HFFc6 (cell line): ENCODE measurements around the gene KRTAP5-5. TPM values are rescaled to one million over a fixed set of nuclear protein-coding genes. Genes with fewer than 3 reads are reported as not detected.

Experiments
- DNase-seq: peaks from one replicate; pipeline ENCODE4 v3.0.0-alpha.2; 2018
- H3K27ac Mint-ChIP-seq: 2 replicates; pipeline ENCODE4 v1.8.0; 2020; ENCODE audit warnings: mild to moderate bottlenecking, mixed read lengths
- H3K27me3 Mint-ChIP-seq: 2 replicates; pipeline ENCODE4 v1.8.0; 2021; ENCODE audit warnings: mild to moderate bottlenecking, moderate library complexity, mixed read lengths; ENCODE audit not compliant: insufficient read depth
- H3K36me3 Mint-ChIP-seq: 2 replicates; pipeline ENCODE4 v1.8.0; 2021; ENCODE audit warnings: low read depth, mixed read lengths
- H3K4me1 Mint-ChIP-seq: 2 replicates; pipeline ENCODE4 v1.8.0; 2020; ENCODE audit warnings: low read depth, mixed read lengths
- H3K4me3 Mint-ChIP-seq: 2 replicates; pipeline ENCODE4 v1.8.0; 2020; ENCODE audit warnings: mild to moderate bottlenecking, moderate library complexity, mixed read lengths
- H3K9me3 Mint-ChIP-seq: 2 replicates; pipeline ENCODE4 v1.8.0; 2020; ENCODE audit warnings: mild to moderate bottlenecking, mixed read lengths
- total RNA-seq, 6 experiments: library from RNA; stranded (reverse); fragmentation: NEBNext Ultra II Directional; extraction: Animal tissue kit (Norgen Biotek cat#: 25700); gene quantifications; 2 replicates in 1 of 6; 3 replicates in 5 of 6; pipeline ENCODE4 v1.2.3, GENCODE V29; 2021
- TF ChIP-seq, protein P1 (sequence below): fragments of 200-600 bp; sonication (generic); IDR thresholded peaks from 2 replicates; pipeline ENCODE4 v1.5.0; 2021; ENCODE audit warnings: antibody characterized with exemption, mild to moderate bottlenecking

KRTAP5-5 gene
- total RNA-seq, 6 experiments from 2014 or later, result not detected

DNA sequence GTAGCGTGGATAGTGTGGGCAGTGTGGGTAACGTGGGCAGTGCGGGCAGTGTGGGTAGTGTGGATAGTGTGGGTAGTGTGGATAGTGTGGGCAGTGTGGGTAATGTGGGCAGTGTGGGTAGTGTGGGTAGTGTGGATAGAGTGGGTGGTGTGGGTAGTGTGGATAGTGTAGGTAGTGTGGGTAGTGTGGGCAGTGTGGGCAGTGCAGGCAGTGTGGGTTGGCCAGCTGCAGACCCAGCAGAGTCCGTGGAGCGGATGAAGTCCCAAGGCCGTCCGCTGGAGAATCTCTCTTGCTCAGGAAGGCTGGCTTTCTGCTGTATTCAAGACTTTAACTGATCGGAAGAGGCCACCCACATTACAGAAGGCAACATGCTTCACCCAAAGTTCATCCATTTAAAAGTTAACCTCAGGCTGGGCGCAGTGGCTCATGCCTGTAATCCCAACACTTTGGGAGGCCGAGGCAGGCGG lies 41.4 kb downstream of the KRTAP5-5 start:
- Mint-ChIP-seq H3K27me3 (peaks cover 52% of the 10 kb centered on the region), H3K4me3 (no peak overlapping the region), H3K36me3 (no peaks in the 10 kb centered on the region), H3K4me1 (no peaks in the 10 kb centered on the region), H3K27ac (no peak overlapping the region), H3K9me3 (no peaks in the 10 kb centered on the region)
- TF ChIP-seq, protein P1, sequence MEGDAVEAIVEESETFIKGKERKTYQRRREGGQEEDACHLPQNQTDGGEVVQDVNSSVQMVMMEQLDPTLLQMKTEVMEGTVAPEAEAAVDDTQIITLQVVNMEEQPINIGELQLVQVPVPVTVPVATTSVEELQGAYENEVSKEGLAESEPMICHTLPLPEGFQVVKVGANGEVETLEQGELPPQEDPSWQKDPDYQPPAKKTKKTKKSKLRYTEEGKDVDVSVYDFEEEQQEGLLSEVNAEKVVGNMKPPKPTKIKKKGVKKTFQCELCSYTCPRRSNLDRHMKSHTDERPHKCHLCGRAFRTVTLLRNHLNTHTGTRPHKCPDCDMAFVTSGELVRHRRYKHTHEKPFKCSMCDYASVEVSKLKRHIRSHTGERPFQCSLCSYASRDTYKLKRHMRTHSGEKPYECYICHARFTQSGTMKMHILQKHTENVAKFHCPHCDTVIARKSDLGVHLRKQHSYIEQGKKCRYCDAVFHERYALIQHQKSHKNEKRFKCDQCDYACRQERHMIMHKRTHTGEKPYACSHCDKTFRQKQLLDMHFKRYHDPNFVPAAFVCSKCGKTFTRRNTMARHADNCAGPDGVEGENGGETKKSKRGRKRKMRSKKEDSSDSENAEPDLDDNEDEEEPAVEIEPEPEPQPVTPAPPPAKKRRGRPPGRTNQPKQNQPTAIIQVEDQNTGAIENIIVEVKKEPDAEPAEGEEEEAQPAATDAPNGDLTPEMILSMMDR, result no peak
- DNase-seq, result no peak

DNA sequence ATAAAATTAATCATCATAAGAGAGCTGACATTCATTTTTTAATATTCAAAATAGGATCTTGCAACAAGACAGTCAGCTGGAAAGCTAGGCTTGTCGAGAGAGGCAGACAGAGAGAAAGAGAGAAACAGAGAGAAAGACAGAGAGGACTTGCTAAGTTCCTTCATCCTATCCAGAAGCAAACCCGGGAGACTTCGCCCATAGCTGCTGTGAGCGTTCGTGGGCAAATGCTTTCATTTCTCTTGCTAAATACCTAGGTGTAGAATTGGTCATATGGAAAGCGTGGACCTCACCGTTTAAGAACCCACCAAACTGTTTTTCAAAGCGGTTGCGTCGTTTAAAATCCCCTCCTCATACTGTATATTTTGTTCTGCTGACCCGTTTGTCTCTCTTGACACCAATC lies 42.1 kb downstream of the KRTAP5-5 start:
- Mint-ChIP-seq H3K9me3 (no peaks in the 10 kb centered on the region), H3K4me3 (no peak overlapping the region), H3K27me3 (peaks cover 55% of the 10 kb centered on the region), H3K36me3 (no peaks in the 10 kb centered on the region), H3K4me1 (no peaks in the 10 kb centered on the region), H3K27ac (no peak overlapping the region)
- TF ChIP-seq, protein P1, result no peak
- DNase-seq, result no peak

DNA sequence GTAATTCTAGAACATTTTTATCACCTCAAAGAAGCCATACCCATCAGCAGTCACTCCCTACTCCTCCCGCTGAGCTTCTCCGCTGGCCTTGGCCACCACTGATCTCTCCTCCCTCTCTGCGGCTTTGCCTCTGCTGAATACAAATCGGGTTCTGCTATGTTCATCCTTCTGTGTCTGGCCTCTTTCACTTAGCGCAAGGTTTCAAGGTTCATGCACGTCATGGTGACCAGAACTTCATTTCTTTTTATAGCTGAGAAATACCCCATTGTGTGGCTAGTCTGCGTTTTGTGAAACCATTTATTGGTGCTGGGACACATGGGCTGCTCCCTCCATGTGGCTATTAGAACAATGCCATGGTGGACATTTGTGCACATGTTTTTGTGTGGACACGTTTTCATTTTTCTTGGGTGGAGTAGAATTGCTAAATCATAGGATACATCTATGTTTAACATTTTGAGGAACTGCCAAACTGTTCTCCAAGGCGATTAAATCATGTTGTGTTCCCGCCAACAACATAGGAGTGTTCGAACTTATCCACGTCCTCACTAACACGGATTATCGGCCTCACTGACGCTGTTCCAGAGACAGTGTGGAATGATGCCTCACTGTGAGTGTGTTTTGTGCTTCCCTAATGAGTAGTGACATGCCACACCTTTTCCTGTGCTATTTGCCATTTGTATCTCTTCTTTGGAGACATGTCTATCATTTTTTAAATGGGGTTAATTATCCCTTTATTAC lies 43.2 kb downstream of the KRTAP5-5 start:
- TF ChIP-seq, protein P1, result no peak
- H3K27me3 Mint-ChIP-seq, result peaks cover 50% of the 10 kb centered on the region

DNA sequence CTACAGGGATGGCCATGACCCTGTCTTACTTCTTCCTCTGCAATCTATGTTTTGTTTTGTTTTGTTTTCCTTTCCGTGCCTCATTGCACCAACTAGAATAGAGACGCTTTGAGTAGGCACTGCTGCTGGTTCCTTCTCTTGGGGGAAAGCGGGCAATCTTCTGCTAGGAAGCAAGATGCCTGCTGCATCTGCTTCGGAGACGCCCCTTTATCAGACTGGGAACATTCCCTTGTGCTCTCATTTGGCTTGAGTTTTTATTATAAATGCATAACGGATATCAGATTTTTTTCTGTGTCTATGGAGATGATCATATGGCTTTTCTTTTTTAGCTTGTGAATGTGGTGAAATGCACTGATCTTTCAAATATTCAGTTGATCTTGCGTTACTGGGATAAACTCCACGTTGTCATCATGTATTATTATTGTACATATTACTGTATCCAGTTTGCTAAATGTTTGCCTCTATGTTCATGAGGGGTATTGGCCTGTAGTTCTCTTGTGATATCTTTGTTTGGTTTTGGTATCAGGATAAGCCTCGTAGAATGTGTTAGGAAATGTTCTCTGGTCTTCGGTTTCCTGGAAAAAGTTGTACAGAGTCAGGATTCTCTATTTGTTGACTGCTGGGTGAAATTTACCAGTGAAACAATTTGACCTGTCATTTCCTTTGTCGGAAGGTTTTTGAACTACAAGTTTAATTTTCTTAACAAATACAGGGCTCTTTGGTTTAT lies 44.0 kb downstream of the KRTAP5-5 start:
- Mint-ChIP-seq H3K27me3 (peaks cover 42% of the 10 kb centered on the region), H3K9me3 (no peaks in the 10 kb centered on the region), H3K4me1 (no peaks in the 10 kb centered on the region), H3K36me3 (no peaks in the 10 kb centered on the region), H3K4me3 (no peak overlapping the region), H3K27ac (no peak overlapping the region)
- TF ChIP-seq, protein P1, result no peak
- DNase-seq, result no peak

More for the DNA sequence above, 43.2 kb downstream of the KRTAP5-5 start:
- H3K4me1 Mint-ChIP-seq, result no peaks in the 10 kb centered on the region
- H3K36me3 Mint-ChIP-seq, result no peaks in the 10 kb centered on the region
- no peak overlapping the region for H3K4me3 Mint-ChIP-seq
- H3K9me3 Mint-ChIP-seq, result no peaks in the 10 kb centered on the region
- DNase-seq, result no peak
- H3K27ac Mint-ChIP-seq, result no peak overlapping the region

DNA sequence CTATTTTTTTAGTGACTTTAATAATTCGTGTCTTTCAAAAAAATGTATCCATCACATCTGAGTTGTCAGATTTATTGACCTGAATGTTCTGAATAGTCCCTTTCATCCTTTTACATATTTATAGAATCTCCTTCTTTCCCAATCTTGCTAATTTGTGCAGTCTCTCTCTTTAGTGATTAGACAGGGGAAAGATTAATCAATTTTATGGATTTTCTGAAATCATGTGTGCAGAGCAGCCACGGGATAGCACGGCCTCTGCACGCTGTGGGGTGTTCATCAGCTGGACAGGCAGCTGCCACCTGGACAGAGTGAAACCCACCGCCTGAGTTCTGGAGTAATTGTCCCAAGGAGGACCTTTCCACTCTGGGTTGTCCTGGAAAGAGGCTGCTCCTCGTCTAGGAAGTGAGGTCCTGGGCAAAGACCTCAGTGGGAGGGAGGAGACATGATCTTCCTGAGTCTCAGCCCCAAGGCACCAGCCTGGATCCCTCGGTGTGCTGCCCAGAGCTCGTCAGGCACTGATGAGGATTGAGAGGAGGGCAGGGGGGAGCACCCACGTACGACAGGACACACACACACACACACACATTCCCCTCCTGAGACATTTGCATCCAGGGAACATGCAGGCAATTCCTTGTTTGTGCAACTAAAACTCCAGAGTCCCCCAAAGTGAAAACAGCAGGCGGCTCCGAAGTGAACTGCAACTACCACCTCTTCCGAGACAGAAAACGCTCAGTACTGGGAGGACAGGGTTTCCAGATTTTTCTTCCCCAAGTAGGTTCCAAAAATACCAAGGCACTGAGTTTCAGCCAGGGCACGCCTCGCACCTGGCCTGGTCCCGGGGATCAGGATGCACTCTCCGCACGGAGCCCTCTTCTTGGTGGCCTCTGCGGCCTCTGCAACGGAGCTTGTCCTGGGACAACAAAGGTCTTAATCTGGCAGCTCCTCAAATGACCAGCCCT lies 44.9 kb downstream of the KRTAP5-5 start:
- no peaks in the 10 kb centered on the region for H3K9me3 Mint-ChIP-seq
- H3K4me1 Mint-ChIP-seq, result no peaks in the 10 kb centered on the region
- H3K4me3 Mint-ChIP-seq, result no peak overlapping the region
- no peaks in the 10 kb centered on the region for H3K36me3 Mint-ChIP-seq
- DNase-seq, result no peak
- TF ChIP-seq, protein P1, result no peak
- H3K27ac Mint-ChIP-seq, result no peak overlapping the region
- peaks cover 35% of the 10 kb centered on the region for H3K27me3 Mint-ChIP-seq
